H1 (cell line): ENCODE data around the gene FASTK. TPM values are rescaled to one million over a fixed set of nuclear protein-coding genes. Genes with fewer than 3 reads are reported as not detected.

Experiments
- CTCF ChIA-PET: fragments of 300-600 bp; sonication (Branson Sonifier 250); formaldehyde crosslinking; loops from one replicate; lab custom pipeline; 2021; ENCODE audit not compliant: partially characterized antibody; lab: Charles Lee
- POLR2A ChIA-PET: fragments of 300-600 bp; sonication (Branson Sonifier 250); formaldehyde crosslinking; loops from one replicate; lab custom pipeline; 2021; ENCODE audit warnings: inconsistent platforms; ENCODE audit not compliant: partially characterized antibody; lab: Charles Lee
- DNase-seq, 2 experiments: peaks; one replicate each; pipeline versions ENCODE4 v3.0.0 to v3.0.0-alpha.2; 2010 to 2022; ENCODE audit warnings: low spot score in 2 of 2, low read depth in 1 of 2, mixed read lengths in 1 of 2
- FAIRE-seq: peaks from 2 replicates; lab custom pipeline; 2011; peaks lifted over from hg19 to GRCh38; lab: Jason Lieb, UNC
- H2AFZ ChIP-seq: 2 replicates; pipeline ENCODE4 v1.8.1; 2012; ENCODE audit warnings: low read length, inconsistent platforms
- H2AK5ac ChIP-seq: 2 replicates; pipeline ENCODE4 v1.6.1; 2013; ENCODE audit warnings: low read depth, low read length
- H2BK120ac ChIP-seq: replicated peaks from 2 replicates; pipeline ENCODE3; 2013; ENCODE audit warnings: low read depth, low read length, inconsistent platforms
- H2BK12ac ChIP-seq: 2 replicates; pipeline ENCODE4 v1.6.1; 2013; ENCODE audit warnings: low read depth, low read length
- H2BK15ac ChIP-seq: 2 replicates; pipeline ENCODE4 v1.6.1; 2013; ENCODE audit warnings: low read length
- H2BK20ac ChIP-seq: 2 replicates; pipeline ENCODE4 v1.6.1; 2013; ENCODE audit warnings: low read length
- H2BK5ac ChIP-seq: 2 replicates; pipeline ENCODE4 v1.6.1; 2013; ENCODE audit warnings: low read depth, low read length
- H3K14ac ChIP-seq: 2 replicates; pipeline ENCODE4 v1.6.1; 2013; ENCODE audit warnings: inconsistent platforms; ENCODE audit not compliant: insufficient read length
- H3K18ac ChIP-seq: 2 replicates; pipeline ENCODE4 v1.6.1; 2013; ENCODE audit warnings: low read length; ENCODE audit errors: extremely low read depth
- H3K23ac ChIP-seq: 2 replicates; pipeline ENCODE4 v1.6.1; 2013; ENCODE audit warnings: inconsistent platforms; ENCODE audit not compliant: insufficient read length
- H3K23me2 ChIP-seq: 2 replicates; pipeline ENCODE4 v1.6.1; 2013; ENCODE audit warnings: low read depth, low read length
- H3K27ac ChIP-seq: 2 replicates; pipeline ENCODE4 v1.6.1; 2011; ENCODE audit warnings: low read depth, low read length, inconsistent platforms
- H3K27me3 ChIP-seq, 4 experiments: replicated peaks in 1 of 4; 1 replicate in 1 of 4; 2 replicates in 3 of 4; pipeline versions ENCODE4 v1.6.1 to v1.8.1; 2011 to 2013; ENCODE audit warnings: low read length in 3 of 4, mild to moderate bottlenecking in 3 of 4, inconsistent platforms in 2 of 4, mixed read lengths in 2 of 4, moderate library complexity in 1 of 4; ENCODE audit not compliant: control insufficient read depth in 3 of 4, insufficient read depth in 3 of 4; ENCODE audit errors: extremely low read depth in 1 of 4
- H3K36me3 ChIP-seq, 4 experiments: 2 replicates each; pipeline versions ENCODE4 v1.6.1 to v1.8.1; 2011 to 2013; ENCODE audit warnings: mild to moderate bottlenecking in 4 of 4, low read length in 3 of 4, moderate library complexity in 2 of 4, control low read depth in 1 of 4, inconsistent platforms in 1 of 4; ENCODE audit not compliant: insufficient read depth in 4 of 4, control insufficient read depth in 2 of 4
- H3K4ac ChIP-seq: replicated peaks from 2 replicates; pipeline ENCODE3; 2013; ENCODE audit warnings: low read length, low read depth, mixed read lengths, inconsistent platforms; ENCODE audit not compliant: insufficient read length
- H3K4me1 ChIP-seq, 4 experiments: replicated peaks in 1 of 4; 1 replicate in 1 of 4; 2 replicates in 3 of 4; pipeline versions ENCODE4 v1.6.1 to v1.8.1; 2011 to 2013; ENCODE audit warnings: low read length in 3 of 4, inconsistent platforms in 2 of 4, mixed read lengths in 1 of 4; ENCODE audit not compliant: insufficient read depth in 4 of 4, control insufficient read depth in 3 of 4
- H3K4me2 ChIP-seq, 2 experiments: 2 replicates each; pipeline versions ENCODE4 v1.6.1 to v1.8.1; 2011 to 2013; ENCODE audit warnings: low read depth in 2 of 2, low read length in 2 of 2, control low read depth in 1 of 2, inconsistent platforms in 1 of 2, mild to moderate bottlenecking in 1 of 2; ENCODE audit not compliant: insufficient read depth in 1 of 2
- H3K4me3 ChIP-seq, 4 experiments: fragments of 200-600, 300-600 bp in 1 of 4; sonication (generic), shearing (Covaris generic), sonication (Bioruptor Twin) in 1 of 4; 2 replicates each; pipeline versions ENCODE4 v1.5.1 to v1.8.1; 2011 to 2016; ENCODE audit warnings: low read length in 4 of 4, low read depth in 3 of 4, control low read depth in 2 of 4, inconsistent platforms in 2 of 4, mild to moderate bottlenecking in 2 of 4, mixed read lengths in 1 of 4, moderate library complexity in 1 of 4; ENCODE audit not compliant: insufficient read depth in 2 of 4; ENCODE audit errors: extremely low read depth in 1 of 4
- H3K56ac ChIP-seq: replicated peaks from 2 replicates; pipeline ENCODE3; 2013; ENCODE audit warnings: low read depth, mild to moderate bottlenecking, mixed read lengths, low read length, inconsistent platforms; ENCODE audit not compliant: insufficient read length
- H3K79me1 ChIP-seq: 2 replicates; pipeline ENCODE4 v1.6.1; 2013; ENCODE audit warnings: low read depth, low read length, control low read depth
- H3K79me2 ChIP-seq, 2 experiments: 2 replicates each; pipeline versions ENCODE4 v1.6.1 to v1.8.1; 2012 to 2013; ENCODE audit warnings: low read length in 2 of 2, mild to moderate bottlenecking in 2 of 2, inconsistent platforms in 1 of 2; ENCODE audit not compliant: insufficient read depth in 2 of 2, control insufficient read depth in 1 of 2
- H3K9ac ChIP-seq, 4 experiments: replicated peaks in 1 of 4; 1 replicate in 1 of 4; 2 replicates in 3 of 4; pipeline versions ENCODE4 v1.6.1 to v1.8.1; 2011 to 2013; ENCODE audit warnings: low read depth in 3 of 4, low read length in 3 of 4, control low read depth in 2 of 4, mild to moderate bottlenecking in 2 of 4, moderate library complexity in 2 of 4, inconsistent platforms in 1 of 4; ENCODE audit errors: extremely low read depth in 1 of 4
- H3K9me3 ChIP-seq, 2 experiments: 2 replicates each; pipeline versions ENCODE4 v1.6.1 to v1.8.1; 2012 to 2013; ENCODE audit warnings: mild to moderate bottlenecking in 2 of 2, moderate library complexity in 2 of 2, control low read depth in 1 of 2, inconsistent platforms in 1 of 2, low read depth in 1 of 2, low read length in 1 of 2, mixed read lengths in 1 of 2; ENCODE audit not compliant: insufficient read depth in 2 of 2
- H4K20me1 ChIP-seq, 2 experiments: replicated peaks in 1 of 2; 2 replicates each; pipeline versions ENCODE3 to v1.8.1; 2011 to 2013; ENCODE audit warnings: inconsistent platforms in 2 of 2, low read length in 2 of 2, mild to moderate bottlenecking in 1 of 2; ENCODE audit not compliant: insufficient read depth in 2 of 2, control insufficient read depth in 1 of 2
- H4K5ac ChIP-seq: 2 replicates; pipeline ENCODE4 v1.6.1; 2013; ENCODE audit warnings: low read length, low read depth, mixed read lengths, inconsistent platforms; ENCODE audit not compliant: insufficient read length
- H4K8ac ChIP-seq: 2 replicates; pipeline ENCODE4 v1.8.0; 2013; ENCODE audit warnings: mild to moderate bottlenecking, moderate library complexity, low read length, inconsistent platforms; ENCODE audit not compliant: insufficient read depth; ENCODE audit errors: extremely low read depth
- H4K91ac ChIP-seq: replicated peaks from 2 replicates; pipeline ENCODE3; 2013; ENCODE audit warnings: low read length, mixed read lengths, inconsistent platforms; ENCODE audit not compliant: insufficient read length
- WGBS, 2 experiments: shearing (Covaris generic) in 1 of 2; methylation state at CpG; one replicate each; pipeline versions ENCODE4 v1.1.6 to v1.1.7; 2013 to 2015; ENCODE audit warnings: low lambda C conversion rate in 2 of 2, mixed read lengths in 2 of 2, inconsistent platforms in 1 of 2, low coverage in 1 of 2, missing lambda C conversion rate in 1 of 2; ENCODE audit not compliant: insufficient replicate concordance in 2 of 2, insufficient coverage in 1 of 2, insufficient read length in 1 of 2; ENCODE audit errors: extremely low coverage in 1 of 2, missing lambda C conversion rate in 1 of 2; 5-methylcytosine and 5-hydroxymethylcytosine counted together
- polyA plus RNA-seq, 7 experiments: library from polyadenylated mRNA; depleted of rRNA in 3 of 7; stranded (reverse) in 5 of 7; unstranded in 2 of 7; fragments of >200 nt in 5 of 7; fragments of 200-250 nt in 2 of 7; gene quantifications; 1 replicate in 5 of 7; 2 replicates in 1 of 7; 4 replicates in 1 of 7; pipeline versions ENCODE4 v1.2.1 to v1.2.3, GENCODE V29; 2011 to 2013; ENCODE audit warnings: missing spikeins in 2 of 7, mixed read lengths in 2 of 7
- total RNA-seq: library from RNA; stranded (reverse); fragmentation: NEBNext Ultra II Directional; extraction: Animal tissue kit (Norgen Biotek cat#: 25700); gene quantifications from 2 replicates; pipeline ENCODE4 v1.2.1, GENCODE V29; 2021

FASTK gene
- total and polyA plus RNA-seq, 2 of the 8 experiments (the other 6 are each of a cell fraction or from before 2014, with no cell fraction given), result 39.4 to 84.0 TPM

- no peak overlapping the region for H3K4me2 ChIP-seq
- no peak overlapping the region; the same call in 1 of the 2 replicates for H2BK15ac ChIP-seq
- H4K20me1 ChIP-seq, result peaks cover 2 to 14% of the 10 kb centered on the region in 2 experiments
- H3K4me3 ChIP-seq, result no peak overlapping the region
- no peak overlapping the region for H3K23ac ChIP-seq
- no peak overlapping the region for H4K8ac ChIP-seq
- ChIA-PET POLR2A (no interaction called here), CTCF (interaction anchor here (0.8 to 3.6 kb wide), 7 partner anchors 9 to 709 kb away, joined by 3 to 14 read pairs (median 3); partner anchors contain the start of gene CDK5)
- H2BK120ac ChIP-seq, result no peak overlapping the region
- H3K27me3 ChIP-seq, result peaks cover 4 to 33% (median 24%) of the 10 kb centered on the region in 4 experiments
- no peak overlapping the region for H2BK20ac ChIP-seq
- peaks cover 3% of the 10 kb centered on the region; the same call in 1 of the 2 replicates for H3K23me2 ChIP-seq
- H3K4me1 ChIP-seq, result peaks cover 0 to 8% (median 5%) of the 10 kb centered on the region in 4 experiments; a peak in 3 of 7 replicates
- no peak overlapping the region for H3K56ac ChIP-seq
- no peak overlapping the region for H2AFZ ChIP-seq
- no peaks in the 10 kb centered on the region for H3K79me1 ChIP-seq
- 95% methylated on average over 30 of the region's 38 CpGs; no CpG with 5 or more reads in 1 of the 2 experiments for WGBS, 2 experiments
- H3K14ac ChIP-seq, result no peak overlapping the region
- no peak overlapping the region for H3K9ac ChIP-seq
- no peak overlapping the region; the same call in 1 of the 2 replicates for H2BK12ac ChIP-seq
- H3K79me2 ChIP-seq, result no peaks in the 10 kb centered on the region
- no peak overlapping the region for H3K27ac ChIP-seq
- no peaks in the 10 kb centered on the region for H3K36me3 ChIP-seq
- H4K91ac ChIP-seq, result no peak overlapping the region
- no peak overlapping the region for H3K4ac ChIP-seq
- no peak overlapping the region for H2BK5ac ChIP-seq
- H4K5ac ChIP-seq, result no peak overlapping the region
- no peak overlapping the region for H2AK5ac ChIP-seq
- FAIRE-seq, result no peak
- no peak overlapping the region for H3K18ac ChIP-seq
- H3K9me3 ChIP-seq, result no peaks in the 10 kb centered on the region
- DNase-seq, result no peak
Measured at GRCh38 chr7:151048911-151049463, 31.6 kb downstream of the FASTK start.
